Measurements from ENCODE around the gene NARF. TPM values are rescaled to one million over a fixed set of nuclear protein-coding genes. Genes with fewer than 3 reads are reported as not detected.
A peak's percentile ranks its signal among the peaks of the same experiment; 100 is the strongest.
"Not testable (repeated sequence)": the region's sequence is repeated elsewhere in the genome, so short reads cannot be mapped to it uniquely, and the experiment has no call there.

The NARF gene
- total and polyA plus RNA-seq, 9 donors, result 32.1 to 77.5 (median 55.4) TPM

- H3K4me1 ChIP-seq (ENCODE audit: control insufficient read depth, insufficient read depth, low read length), result peaks cover 21% of the 10 kb centered on the region
- H3K4me3 ChIP-seq (ENCODE audit: low read length), result no peak overlapping the region
- no peaks in the 10 kb centered on the region for H3K9me3 ChIP-seq (replicated peaks; ENCODE audit: control insufficient read depth, low read depth, low read length)
- WGBS (ENCODE audit: insufficient coverage), result 78% methylated on average over 12 of the region's 15 CpGs
- peaks cover 46% of the 10 kb centered on the region for H3K36me3 ChIP-seq (ENCODE audit: control insufficient read depth, insufficient read depth, low read length)
- no peak for DNase-seq
- H3K27me3 ChIP-seq (ENCODE audit: control insufficient read depth, insufficient read depth, low read length), result no peaks in the 10 kb centered on the region
- H3K27ac ChIP-seq (ENCODE audit: low read length), result no peak overlapping the region
These were observed 12.4 kb upstream of the NARF start for GRCh38 chr17:82446124-82446523.

DNA sequence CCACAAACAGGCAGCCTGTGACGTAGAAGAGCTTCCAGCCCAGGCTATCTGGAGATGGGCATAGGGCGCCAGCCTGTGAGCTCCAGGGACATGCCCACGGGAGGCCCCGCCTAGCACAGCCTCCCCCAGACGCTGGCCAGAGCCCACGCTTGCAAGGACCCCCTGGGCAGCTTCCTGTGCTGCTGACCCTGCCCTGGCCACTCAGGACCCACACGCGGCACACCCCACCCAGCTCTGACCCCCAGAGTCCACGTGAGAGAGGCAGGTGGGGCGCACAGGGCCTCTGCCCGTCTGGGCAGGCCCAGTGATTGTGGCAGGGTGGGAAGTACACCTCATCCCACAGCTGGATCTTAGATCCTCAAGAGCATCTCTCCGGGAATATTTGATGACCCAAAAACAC, 11.9 kb upstream of the NARF start:
- Histone ChIP-seq H3K36me3 (ENCODE audit: control insufficient read depth, insufficient read depth, low read length) (peaks cover 46% of the 10 kb centered on the region), H3K9me3 (replicated peaks; ENCODE audit: control insufficient read depth, low read depth, low read length) (no peaks in the 10 kb centered on the region), H3K4me3 (ENCODE audit: low read length) (no peak overlapping the region), H3K27me3 (ENCODE audit: control insufficient read depth, insufficient read depth, low read length) (no peaks in the 10 kb centered on the region), H3K27ac (ENCODE audit: low read length) (no peak overlapping the region), H3K4me1 (ENCODE audit: control insufficient read depth, insufficient read depth, low read length) (peaks cover 21% of the 10 kb centered on the region)
- no peak for DNase-seq
- 90% methylated on average over 9 of the region's 12 CpGs for WGBS (ENCODE audit: insufficient coverage)

- WGBS (ENCODE audit: insufficient coverage), result 89% methylated on average over 7 of the region's 11 CpGs
- Histone ChIP-seq H3K27ac (ENCODE audit: low read length) (no peak overlapping the region), H3K9me3 (replicated peaks; ENCODE audit: control insufficient read depth, low read depth, low read length) (no peaks in the 10 kb centered on the region), H3K4me3 (ENCODE audit: low read length) (no peak overlapping the region), H3K36me3 (ENCODE audit: control insufficient read depth, insufficient read depth, low read length) (peaks cover 35% of the 10 kb centered on the region), H3K27me3 (ENCODE audit: control insufficient read depth, insufficient read depth, low read length) (no peaks in the 10 kb centered on the region), H3K4me1 (ENCODE audit: control insufficient read depth, insufficient read depth, low read length) (peaks cover 21% of the 10 kb centered on the region)
- DNase-seq, result no peak
These were observed 10.7 kb upstream of the NARF start for GRCh38 chr17:82447876-82448275.

DNA sequence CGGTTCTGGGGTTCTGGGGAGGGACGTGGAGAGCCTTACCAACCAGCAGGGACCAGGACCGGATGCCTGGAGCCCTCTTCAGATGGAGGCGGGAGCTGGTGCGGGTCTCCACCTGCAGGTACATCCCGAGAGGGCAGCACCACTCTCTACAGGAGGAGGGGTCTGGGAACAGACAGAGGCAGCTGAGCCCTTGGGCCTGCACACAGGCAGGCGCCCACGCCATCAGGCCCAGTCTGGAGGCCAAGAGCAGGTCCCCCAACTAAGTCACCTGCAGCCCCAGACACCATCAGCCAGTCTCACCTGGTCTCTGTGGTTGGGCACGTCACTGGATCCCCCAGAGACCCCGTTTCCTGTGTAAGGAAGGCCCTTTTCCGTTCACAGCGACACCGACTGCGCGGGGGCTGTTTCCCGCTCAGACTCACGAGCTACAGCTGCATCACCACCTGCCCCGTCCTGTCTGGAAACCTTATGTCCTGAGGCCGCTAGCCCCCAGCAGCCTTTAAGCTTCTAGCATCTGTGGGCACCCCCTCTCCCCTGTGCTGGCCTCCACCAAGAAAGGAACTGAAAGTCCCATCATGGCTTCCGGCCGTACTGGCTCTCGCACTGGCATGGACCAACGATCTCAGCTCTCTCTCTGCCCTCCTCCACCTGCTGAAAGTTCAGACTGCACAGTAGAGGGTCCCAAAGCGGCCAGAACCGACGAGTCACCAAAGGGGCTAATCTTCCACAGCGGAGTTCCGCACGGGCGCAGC, 9.2 kb upstream of the NARF start:
- Histone ChIP-seq H3K36me3 (ENCODE audit: control insufficient read depth, insufficient read depth, low read length) (peaks cover 26% of the 10 kb centered on the region), H3K9me3 (replicated peaks; ENCODE audit: control insufficient read depth, low read depth, low read length) (no peaks in the 10 kb centered on the region), H3K4me3 (ENCODE audit: low read length) (peak overlapping the region; percentile 81), H3K4me1 (ENCODE audit: control insufficient read depth, insufficient read depth, low read length) (peaks cover 21% of the 10 kb centered on the region), H3K27ac (ENCODE audit: low read length) (peak overlapping the region; percentile 89), H3K27me3 (ENCODE audit: control insufficient read depth, insufficient read depth, low read length) (no peaks in the 10 kb centered on the region)
- peak; percentile 71 for DNase-seq
- 54% methylated on average over 26 of the region's 30 CpGs for WGBS (ENCODE audit: insufficient coverage)

DNA sequence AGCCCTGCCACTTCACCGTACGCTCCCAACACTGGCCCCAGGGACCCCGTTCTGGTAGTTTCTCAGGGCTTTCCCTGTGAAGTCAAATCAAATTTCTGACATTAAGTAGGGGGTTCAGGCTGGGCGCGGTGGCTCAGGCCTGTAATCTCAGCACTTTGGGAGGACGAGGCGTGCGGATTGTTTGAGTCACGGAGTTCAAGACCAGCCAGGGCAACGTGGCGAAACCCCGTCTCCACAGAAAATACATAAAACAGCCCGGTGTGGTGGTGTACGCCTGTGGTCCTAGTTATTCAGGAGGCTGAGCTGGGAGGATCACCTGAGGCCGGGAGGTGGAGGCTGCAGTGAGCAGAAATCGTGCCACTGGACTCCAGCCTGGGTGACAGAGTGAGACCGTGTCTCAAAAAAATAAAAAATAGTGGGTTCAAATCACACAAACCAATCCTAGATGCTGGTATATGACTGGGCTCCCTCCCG, 8.6 kb upstream of the NARF start:
- no peaks in the 10 kb centered on the region for H3K9me3 ChIP-seq (replicated peaks; ENCODE audit: control insufficient read depth, low read depth, low read length)
- 0% methylated on average over 2 of the region's 18 CpGs for WGBS (ENCODE audit: insufficient coverage)
- peak overlapping the region; percentile 89 for H3K27ac ChIP-seq (ENCODE audit: low read length)
- H3K4me1 ChIP-seq (ENCODE audit: control insufficient read depth, insufficient read depth, low read length), result peaks cover 21% of the 10 kb centered on the region
- peaks cover 22% of the 10 kb centered on the region for H3K36me3 ChIP-seq (ENCODE audit: control insufficient read depth, insufficient read depth, low read length)
- no peaks in the 10 kb centered on the region for H3K27me3 ChIP-seq (ENCODE audit: control insufficient read depth, insufficient read depth, low read length)
- H3K4me3 ChIP-seq (ENCODE audit: low read length), result peak overlapping the region; percentile 81
- no peak for DNase-seq

GRCh38 chr17:82450357-82451106, 8.0 kb upstream of the NARF start, which contains the start of gene CYBC1:
Gene CYBC1 (minus strand): TSS chr17:82450752. CDS start chr17:82449254, 1,498 bp downstream.
- H3K4me3 ChIP-seq (ENCODE audit: low read length), result peak within 1 kb of the TSS; percentile 81
- H3K9me3 ChIP-seq (replicated peaks; ENCODE audit: control insufficient read depth, low read depth, low read length), result no peaks in the 10 kb centered on the region
- WGBS (ENCODE audit: insufficient coverage), result under 1% methylated on average over 83 of the region's 91 CpGs
- no peaks in the 10 kb centered on the region for H3K27me3 ChIP-seq (ENCODE audit: control insufficient read depth, insufficient read depth, low read length)
- H3K36me3 ChIP-seq (ENCODE audit: control insufficient read depth, insufficient read depth, low read length), result peaks cover 16% of the 10 kb centered on the region
- peaks cover 20% of the 10 kb centered on the region for H3K4me1 ChIP-seq (ENCODE audit: control insufficient read depth, insufficient read depth, low read length)
- H3K27ac ChIP-seq (ENCODE audit: low read length), result peak within 1 kb of the TSS; percentile 97
- DNase-seq, result peak; percentile 97

DNA sequence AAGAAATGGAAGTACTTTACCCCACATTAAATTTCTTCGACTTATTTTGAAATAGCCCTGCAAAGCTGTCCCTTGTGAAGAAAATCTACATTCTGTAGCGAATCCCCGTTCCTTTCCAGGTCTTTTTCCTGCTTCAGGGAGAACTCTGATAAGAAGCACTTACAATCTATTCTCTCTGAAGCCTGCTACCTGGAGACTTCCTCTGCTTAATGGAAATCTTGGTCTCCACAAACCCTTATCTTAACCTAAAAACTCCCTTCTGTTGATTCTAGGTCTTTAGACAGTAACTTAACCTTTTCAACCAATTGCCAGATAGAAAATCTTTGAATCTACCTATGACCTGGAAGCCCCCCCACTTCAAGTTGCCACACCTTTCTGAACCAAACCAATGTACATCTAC, 6.4 kb upstream of the NARF start:
- no peak for DNase-seq
- WGBS (ENCODE audit: insufficient coverage), result 100% methylated on average over 3 of the region's 3 CpGs

GRCh38 chr17:82453151-82453550, 5.4 kb upstream of the NARF start:
- H3K27me3 ChIP-seq (ENCODE audit: control insufficient read depth, insufficient read depth, low read length); H3K9me3 ChIP-seq (replicated peaks; ENCODE audit: control insufficient read depth, low read depth, low read length); H3K27ac ChIP-seq (ENCODE audit: low read length); H3K36me3 ChIP-seq (ENCODE audit: control insufficient read depth, insufficient read depth, low read length); H3K4me3 ChIP-seq (ENCODE audit: low read length); DNase-seq: not testable (repeated sequence)
- H3K4me1 ChIP-seq (ENCODE audit: control insufficient read depth, insufficient read depth, low read length), result peaks cover 27% of the 10 kb centered on the region
- WGBS (ENCODE audit: insufficient coverage), result 100% methylated on average over 1 of the region's 7 CpGs

More for the DNA sequence above, 6.4 kb upstream of the NARF start:
- H3K36me3 ChIP-seq (ENCODE audit: control insufficient read depth, insufficient read depth, low read length), result peaks cover 7% of the 10 kb centered on the region
- H3K9me3 ChIP-seq (replicated peaks; ENCODE audit: control insufficient read depth, low read depth, low read length), result no peaks in the 10 kb centered on the region
- peaks cover 21% of the 10 kb centered on the region for H3K4me1 ChIP-seq (ENCODE audit: control insufficient read depth, insufficient read depth, low read length)
- no peaks in the 10 kb centered on the region for H3K27me3 ChIP-seq (ENCODE audit: control insufficient read depth, insufficient read depth, low read length)
- no peak overlapping the region for H3K4me3 ChIP-seq (ENCODE audit: low read length)
- no peak overlapping the region for H3K27ac ChIP-seq (ENCODE audit: low read length)

DNA sequence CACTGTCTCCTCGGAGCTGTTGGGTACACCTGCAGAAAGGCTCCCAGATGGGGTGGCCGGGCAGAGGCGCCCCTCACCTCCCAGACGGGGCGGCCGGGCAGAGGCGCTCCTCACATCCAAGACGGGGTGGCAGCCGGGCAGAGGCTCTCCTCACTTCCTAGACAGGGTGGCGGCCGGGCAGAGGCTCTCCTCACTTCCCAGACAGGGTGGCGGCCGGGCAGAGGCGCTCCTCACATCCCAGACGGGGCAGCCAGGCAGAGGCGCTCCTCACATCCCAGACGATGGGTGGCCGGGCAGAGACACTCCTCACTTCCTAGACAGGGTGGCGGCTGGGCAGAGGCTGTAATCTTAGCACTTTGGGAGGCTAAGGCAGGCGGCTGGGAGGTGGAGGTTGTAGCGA, 4.8 kb upstream of the NARF start:
- not testable (repeated sequence) for DNase-seq; H3K27me3 ChIP-seq (ENCODE audit: control insufficient read depth, insufficient read depth, low read length); H3K27ac ChIP-seq (ENCODE audit: low read length); H3K36me3 ChIP-seq (ENCODE audit: control insufficient read depth, insufficient read depth, low read length); H3K4me3 ChIP-seq (ENCODE audit: low read length); H3K9me3 ChIP-seq (replicated peaks; ENCODE audit: control insufficient read depth, low read depth, low read length)
- 95% methylated on average over 14 of the region's 21 CpGs for WGBS (ENCODE audit: insufficient coverage)
- peaks cover 27% of the 10 kb centered on the region for H3K4me1 ChIP-seq (ENCODE audit: control insufficient read depth, insufficient read depth, low read length)

Measured in muscle of leg (tissue), 11 donors.